Measurements from ENCODE around the gene CFAP43.
A peak's percentile ranks its signal among the peaks of the same experiment; 100 is the strongest.

CFAP43 gene, protein sequence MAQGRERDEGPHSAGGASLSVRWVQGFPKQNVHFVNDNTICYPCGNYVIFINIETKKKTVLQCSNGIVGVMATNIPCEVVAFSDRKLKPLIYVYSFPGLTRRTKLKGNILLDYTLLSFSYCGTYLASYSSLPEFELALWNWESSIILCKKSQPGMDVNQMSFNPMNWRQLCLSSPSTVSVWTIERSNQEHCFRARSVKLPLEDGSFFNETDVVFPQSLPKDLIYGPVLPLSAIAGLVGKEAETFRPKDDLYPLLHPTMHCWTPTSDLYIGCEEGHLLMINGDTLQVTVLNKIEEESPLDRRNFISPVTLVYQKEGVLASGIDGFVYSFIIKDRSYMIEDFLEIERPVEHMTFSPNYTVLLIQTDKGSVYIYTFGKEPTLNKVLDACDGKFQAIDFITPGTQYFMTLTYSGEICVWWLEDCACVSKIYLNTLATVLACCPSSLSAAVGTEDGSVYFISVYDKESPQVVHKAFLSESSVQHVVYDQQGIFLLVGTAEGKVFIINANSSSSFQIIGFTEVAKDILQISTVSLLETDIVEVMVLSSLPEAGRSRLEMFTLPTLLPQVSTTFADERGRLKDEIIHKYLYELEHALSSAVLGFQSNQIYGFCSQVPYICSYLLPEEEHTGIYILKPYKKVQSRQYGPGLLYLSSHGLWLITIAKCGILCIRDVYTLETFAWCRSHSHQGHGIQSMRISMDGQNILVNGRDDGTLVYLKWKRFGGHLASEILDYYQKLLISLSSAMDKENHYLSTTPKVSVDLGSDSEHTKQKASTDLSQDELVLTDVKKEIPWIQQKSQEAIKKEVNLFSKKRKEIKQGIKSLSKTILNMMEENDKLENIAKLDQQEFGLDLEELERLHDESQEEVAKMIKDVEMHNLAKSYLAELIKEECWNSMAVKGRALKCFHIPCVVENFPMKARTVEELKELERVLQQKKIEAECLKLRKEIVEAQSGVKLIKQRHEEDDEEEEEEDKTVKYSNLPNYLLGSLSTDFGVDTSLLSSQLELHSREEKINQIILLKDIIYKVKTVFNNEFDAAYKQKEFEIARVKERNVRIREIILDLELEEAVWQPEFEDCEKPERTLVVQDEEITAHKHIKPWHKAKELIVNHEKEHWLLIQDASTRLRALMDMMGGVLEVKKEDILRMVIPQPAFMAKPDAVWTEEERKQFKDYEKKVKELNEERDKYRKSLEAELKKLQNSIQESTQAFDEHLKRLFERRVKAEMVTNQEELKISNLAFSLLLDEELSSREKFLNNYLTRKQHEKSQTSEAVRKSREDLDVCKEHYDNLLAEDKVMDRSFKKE (N-terminal part only)

DNA sequence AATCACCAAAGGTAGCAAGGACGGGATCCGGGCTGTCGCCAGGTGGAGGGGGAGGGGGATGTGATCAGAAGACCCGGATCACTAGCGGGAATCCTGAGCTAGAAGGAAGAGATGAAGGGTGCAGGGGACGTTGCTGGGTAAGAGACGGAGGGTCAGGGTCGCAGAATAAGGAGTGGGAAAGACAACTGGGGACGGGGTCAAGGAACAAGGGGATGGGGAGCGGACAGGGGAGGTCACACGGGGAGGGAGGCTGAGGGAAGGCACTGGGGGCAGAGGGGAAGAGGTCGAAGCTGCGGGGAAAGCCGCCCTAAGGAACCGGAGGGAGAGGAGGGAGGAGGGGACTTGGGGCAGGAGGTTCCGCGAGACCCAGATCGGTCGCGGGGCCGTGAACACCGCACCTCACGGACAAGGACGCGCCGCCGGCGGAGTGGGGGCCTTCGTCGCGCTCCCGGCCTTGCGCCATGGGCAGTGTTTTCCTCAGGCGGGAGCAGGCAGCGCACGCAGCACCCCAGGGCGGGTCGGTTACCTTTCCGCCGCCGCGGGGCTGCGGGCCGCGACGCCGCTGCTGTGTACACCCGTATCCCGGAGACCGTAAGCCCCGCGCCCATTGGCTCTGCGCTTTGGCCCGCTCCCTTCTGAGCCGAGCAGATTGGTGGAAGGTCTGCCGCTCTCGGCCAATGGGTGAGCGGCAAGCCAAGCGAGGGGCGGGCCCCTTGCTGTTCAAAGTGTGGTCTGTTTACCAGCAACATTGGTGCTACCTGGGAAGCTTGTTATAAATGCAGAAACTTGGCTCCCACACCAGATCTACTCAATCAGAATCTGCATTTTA lies at the start of gene CFAP43:
CFAP43 (minus strand) TSS at position 581 of the 829 bp plus-strand sequence; CDS start at position 463, 118 bp downstream.
- peak; percentile 88 for FAIRE-seq

DNA sequence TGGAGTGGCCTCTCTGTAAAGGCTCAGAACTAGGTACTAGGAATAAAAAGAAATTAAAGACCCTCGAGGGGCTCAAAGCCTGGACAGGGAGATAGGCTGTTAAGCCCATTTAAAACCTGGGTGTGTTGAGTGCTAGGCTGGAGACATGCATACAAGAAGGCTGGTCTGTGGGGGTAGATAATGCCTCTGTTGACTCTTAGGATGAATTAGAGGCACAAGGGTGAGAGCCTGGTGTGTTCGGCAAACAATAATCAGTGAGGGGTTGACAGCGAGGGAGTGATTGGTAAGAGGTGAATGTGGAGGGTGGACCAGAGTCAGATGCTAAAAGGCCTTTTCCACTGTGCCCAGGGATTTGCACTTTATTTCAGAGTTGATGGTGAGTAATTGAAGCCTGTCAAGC lies 49.5 kb upstream of the CFAP43 start:
- no peak for FAIRE-seq

DNA sequence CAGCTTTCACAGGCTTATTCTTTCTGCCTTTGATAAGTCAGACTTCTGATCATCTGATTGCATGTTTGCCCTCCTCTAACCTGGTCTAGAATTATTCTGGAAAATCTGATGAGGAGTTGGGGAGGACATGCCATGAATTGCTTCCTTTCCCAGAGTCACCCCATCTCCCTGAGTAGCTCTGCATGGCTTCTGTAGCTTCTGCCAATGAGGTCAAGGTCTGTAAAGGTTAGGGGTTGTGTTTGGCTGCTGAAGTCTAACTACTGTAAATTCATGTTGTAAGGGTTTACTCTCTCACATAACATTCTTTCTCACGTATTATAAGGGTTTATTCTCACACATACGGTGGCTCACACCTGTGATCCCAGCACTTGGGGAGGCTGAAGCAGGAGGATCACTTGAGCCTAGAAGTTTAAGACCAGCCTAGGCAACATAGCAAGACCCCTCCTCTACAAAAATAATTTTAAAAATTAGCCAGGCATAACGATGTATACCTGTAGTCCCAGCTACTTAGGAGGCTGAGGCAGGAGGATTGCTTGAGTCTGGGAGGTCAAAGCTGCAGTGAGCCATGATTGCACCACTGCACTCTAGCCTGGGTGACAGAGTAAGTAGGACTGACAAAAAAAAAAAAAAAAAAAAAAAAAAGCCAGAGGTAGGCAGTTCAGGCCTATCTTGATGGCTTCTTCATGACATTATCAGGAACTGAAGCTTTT lies 47.5 kb upstream of the CFAP43 start:
- no peak for FAIRE-seq

- FAIRE-seq = no peak
Measured at GRCh38 chr10:104277785-104278184, 45.6 kb upstream of the CFAP43 start.

DNA sequence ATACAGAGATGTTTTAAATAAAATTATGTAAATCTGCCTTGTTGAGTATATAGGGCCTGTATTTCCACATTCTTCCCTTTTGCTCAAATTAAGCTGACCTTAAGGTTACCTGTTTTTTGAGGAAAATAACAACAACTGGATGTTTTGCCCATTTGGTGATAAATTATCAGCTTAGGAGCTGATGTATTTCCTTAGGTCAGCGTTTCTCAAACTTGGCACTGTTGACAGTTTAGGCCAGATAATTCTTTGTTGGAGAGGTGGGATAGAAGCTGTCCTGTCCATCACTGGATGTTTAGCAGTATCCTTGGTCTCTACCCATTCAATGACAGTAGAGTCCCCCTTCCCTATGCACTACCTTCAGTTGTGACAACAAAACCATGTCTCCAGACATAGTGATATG lies 44.0 kb upstream of the CFAP43 start:
- FAIRE-seq = no peak

- no peak for FAIRE-seq
Measured at GRCh38 chr10:104274762-104275721, 42.9 kb upstream of the CFAP43 start.

DNA sequence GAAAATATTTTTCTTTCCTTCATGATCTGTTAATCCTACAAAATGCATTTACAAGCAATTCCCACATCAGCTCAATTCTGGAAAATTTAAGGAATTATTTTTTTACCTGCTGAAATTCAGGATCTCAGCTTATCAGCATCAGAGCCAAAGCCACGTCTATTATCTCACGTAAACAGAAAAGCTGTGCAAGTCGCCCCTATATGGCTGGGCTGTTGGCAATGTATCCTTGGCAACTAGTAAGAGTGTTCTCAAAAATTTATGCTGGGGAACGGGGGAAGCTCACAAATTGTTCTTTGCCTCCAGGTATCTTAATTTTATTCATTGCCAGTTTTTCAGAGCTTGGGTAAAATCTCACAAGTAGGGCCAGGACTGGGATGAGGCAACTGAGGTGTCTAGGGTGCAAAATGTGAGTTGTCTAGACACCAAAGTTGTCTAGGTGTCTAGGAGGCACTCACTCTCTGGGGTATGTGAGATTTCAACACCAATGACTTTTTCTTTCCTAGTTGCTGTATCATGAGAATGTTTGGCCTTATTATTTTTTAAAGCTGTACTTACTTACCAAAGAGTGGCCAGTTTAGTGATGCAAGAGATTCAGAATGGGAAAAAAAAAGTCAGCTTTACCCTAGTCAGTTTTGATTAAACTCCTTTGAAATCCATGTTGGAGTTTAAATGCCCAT lies 41.9 kb upstream of the CFAP43 start:
- no peak for FAIRE-seq

GRCh38 chr10:104273286-104273685 lies 41.1 kb upstream of the CFAP43 start:
- FAIRE-seq = no peak

GRCh38 chr10:104268713-104269645 lies 36.8 kb upstream of the CFAP43 start, which contains the start of gene GSTO2:
TSS of gene GSTO2 (plus strand) at chr10:104269184. CDS start at chr10:104274916, 5,732 bp downstream.
- no peak for FAIRE-seq

GRCh38 chr10:104268405-104268712 lies 36.2 kb upstream of the CFAP43 start:
- no peak for FAIRE-seq

GRCh38 chr10:104267721-104268404 lies 35.7 kb upstream of the CFAP43 start:
- no peak for FAIRE-seq

DNA sequence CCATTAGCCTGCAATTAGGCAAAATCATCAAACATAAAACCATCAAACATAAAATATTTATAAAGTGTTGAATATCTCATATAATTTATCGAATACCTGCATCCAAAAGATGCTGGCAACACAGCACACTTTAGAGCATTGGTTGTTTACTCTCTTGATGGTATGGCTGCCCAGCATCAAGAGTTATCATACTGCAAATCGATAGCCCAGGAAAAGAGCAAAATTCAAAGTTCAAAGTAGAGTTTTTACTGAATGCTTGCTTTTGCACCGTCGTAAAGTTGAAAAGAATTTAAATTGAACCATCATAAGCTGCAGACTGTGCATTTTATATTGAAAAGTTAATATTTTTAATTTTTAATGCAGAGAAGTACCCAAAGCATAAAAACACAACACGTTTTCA lies 32.6 kb upstream of the CFAP43 start:
- FAIRE-seq = no peak

DNA sequence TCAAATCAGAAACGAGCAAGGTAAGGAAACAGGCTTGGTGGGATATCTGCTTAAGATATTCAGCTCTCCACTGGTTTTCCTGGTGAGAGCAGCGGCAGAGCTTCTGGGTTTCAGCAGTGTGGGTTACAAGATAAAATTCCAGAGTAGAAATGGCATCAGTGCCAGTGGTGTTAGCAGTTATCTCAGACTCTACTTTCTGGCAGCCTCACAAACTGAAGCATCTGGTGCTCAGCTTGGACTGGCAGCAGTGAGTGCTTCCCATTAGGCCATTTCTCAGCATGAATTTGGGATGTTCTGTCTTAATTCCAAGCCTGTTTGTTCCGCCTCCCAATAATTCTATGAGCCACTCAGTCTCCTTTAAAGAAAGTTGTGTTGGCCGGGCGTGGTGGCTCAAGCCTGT lies 29.9 kb upstream of the CFAP43 start:
- FAIRE-seq = no peak

DNA sequence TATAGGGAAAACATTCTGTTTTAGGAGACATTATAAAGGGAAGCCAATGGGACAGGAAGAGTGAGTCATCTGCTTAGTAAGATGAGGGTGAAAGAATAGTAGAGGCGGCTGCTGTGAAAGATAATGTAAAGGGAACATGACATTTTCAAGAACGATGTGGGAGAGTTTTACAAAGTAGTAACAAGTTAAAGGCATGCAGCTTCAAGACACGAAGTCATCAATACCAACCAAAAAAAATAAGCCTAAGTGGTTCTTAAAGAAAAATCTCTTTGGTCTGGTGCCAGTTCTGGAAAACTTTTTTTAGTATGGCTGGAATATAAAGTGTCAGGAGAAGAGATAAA lies 28.6 kb upstream of the CFAP43 start:
- no peak for FAIRE-seq

- FAIRE-seq = no peak
Measured at GRCh38 chr10:104259999-104260774, 28.0 kb upstream of the CFAP43 start.

DNA sequence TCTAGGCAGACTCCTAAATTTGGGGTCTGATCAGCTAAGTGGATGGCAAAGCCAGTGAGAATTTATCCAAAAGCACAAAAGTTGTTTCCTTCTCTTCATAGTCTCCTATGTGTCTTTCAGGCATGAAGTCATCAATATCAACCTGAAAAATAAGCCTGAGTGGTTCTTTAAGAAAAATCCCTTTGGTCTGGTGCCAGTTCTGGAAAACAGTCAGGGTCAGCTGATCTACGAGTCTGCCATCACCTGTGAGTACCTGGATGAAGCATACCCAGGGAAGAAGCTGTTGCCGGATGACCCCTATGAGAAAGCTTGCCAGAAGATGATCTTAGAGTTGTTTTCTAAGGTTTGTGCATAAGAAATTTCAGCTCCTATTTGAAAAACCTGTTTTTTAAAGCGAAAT lies 27.3 kb upstream of the CFAP43 start:
- FAIRE-seq = no peak

- FAIRE-seq = no peak
Measured at GRCh38 chr10:104258209-104258608, 26.0 kb upstream of the CFAP43 start.
